GM10248 (cell line): ENCODE results near the gene HMGXB3.

Experiments used
- CTCF ChIA-PET: fragments of 300-600 bp; sonication (Branson Sonifier 250); formaldehyde crosslinking; extraction: SDS; loops from one replicate; lab custom pipeline; 2021; ENCODE audit warnings: antibody characterized with exemption; lab: Yijun Ruan, JAX
- POLR2A ChIA-PET: fragments of 350-650 bp; sonication (Branson Sonifier 250); formaldehyde crosslinking; extraction: SDS; loops from one replicate; lab custom pipeline; 2020; ENCODE audit warnings: antibody characterized with exemption; lab: Yijun Ruan, JAX
- DNase-seq: peaks from one replicate; pipeline ENCODE4 v3.0.0; 2012; ENCODE audit errors: extremely low spot score
- TF ChIP-seq, protein P1 (sequence below): IDR thresholded peaks from 2 replicates; pipeline ENCODE4 v1.5.1; 2012; ENCODE audit warnings: mild to moderate bottlenecking, low read depth; ENCODE audit errors: extremely low read depth, missing control alignments, control extremely low read depth

HMGXB3 gene

GRCh38 chr5:150073086-150073625, 72.6 kb downstream of the HMGXB3 start:
- no peak for DNase-seq
- POLR2A ChIA-PET: no interaction called here
- CTCF ChIA-PET: interaction anchor here (0.8 to 1.8 kb wide), 5 partner anchors 9 to 39 kb away, joined by 3 to 6 read pairs (median 3); no protein-coding TSS in a partner anchor
- TF ChIP-seq, protein P1, sequence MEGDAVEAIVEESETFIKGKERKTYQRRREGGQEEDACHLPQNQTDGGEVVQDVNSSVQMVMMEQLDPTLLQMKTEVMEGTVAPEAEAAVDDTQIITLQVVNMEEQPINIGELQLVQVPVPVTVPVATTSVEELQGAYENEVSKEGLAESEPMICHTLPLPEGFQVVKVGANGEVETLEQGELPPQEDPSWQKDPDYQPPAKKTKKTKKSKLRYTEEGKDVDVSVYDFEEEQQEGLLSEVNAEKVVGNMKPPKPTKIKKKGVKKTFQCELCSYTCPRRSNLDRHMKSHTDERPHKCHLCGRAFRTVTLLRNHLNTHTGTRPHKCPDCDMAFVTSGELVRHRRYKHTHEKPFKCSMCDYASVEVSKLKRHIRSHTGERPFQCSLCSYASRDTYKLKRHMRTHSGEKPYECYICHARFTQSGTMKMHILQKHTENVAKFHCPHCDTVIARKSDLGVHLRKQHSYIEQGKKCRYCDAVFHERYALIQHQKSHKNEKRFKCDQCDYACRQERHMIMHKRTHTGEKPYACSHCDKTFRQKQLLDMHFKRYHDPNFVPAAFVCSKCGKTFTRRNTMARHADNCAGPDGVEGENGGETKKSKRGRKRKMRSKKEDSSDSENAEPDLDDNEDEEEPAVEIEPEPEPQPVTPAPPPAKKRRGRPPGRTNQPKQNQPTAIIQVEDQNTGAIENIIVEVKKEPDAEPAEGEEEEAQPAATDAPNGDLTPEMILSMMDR: no peak

GRCh38 chr5:150073677-150074076, 73.1 kb downstream of the HMGXB3 start:
- CTCF ChIA-PET: interaction anchor here (0.8 to 2.6 kb wide), 7 partner anchors 10 to 240 kb away, joined by 3 to 10 read pairs (median 5); partner anchors contain the start of gene CSF1R

DNA sequence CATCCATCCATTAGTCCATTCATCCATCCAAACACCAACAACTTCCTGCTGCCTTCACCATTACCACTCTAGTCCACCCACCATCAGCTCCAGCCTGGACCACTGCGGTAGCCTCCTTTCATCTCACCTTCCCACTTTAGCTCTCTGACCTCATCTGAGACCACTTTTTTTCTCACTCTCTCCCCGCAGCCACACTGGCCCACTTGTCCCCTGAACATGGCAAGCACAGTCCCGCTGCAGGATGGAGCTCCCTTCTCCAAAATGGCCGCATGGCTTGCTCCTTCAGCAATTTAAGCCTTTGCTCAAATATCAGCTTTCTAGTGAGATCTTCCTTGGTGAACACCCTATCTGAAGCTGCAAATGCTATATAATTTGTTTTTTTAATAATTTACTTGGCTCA, 74.7 kb downstream of the HMGXB3 start:
- CTCF ChIA-PET: interaction anchor here (1.1 to 2.6 kb wide), 5 partner anchors 9 to 47 kb away, joined by 3 to 10 read pairs (median 5); partner anchors contain the start of gene CSF1R

More at GRCh38 chr5:150073677-150074076, 73.1 kb downstream of the HMGXB3 start:
- POLR2A ChIA-PET: no interaction called here
- DNase-seq: no peak
- TF ChIP-seq, protein P1: no peak

DNA sequence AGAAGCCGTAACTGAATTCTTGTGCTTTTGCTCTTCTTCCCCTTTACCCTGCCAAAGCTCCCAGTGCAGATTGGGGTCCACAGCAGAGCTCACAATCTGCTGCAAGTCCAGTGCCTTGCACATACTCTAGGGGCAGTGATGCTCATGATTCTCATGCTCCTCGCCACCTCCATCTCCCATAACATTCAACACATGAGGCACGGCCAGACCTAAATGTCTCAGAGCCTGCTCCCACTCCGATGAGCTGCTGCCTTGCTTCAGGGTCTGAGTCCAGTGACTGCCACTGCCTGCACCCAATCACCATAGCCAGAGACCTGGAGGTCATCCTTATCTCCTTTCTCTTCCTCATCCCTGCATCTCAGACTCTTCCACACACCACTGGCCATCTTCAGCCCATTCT, 75.3 kb downstream of the HMGXB3 start:
- TF ChIP-seq, protein P1: no peak
- POLR2A ChIA-PET: no interaction called here
- CTCF ChIA-PET: interaction anchor here (0.6 to 2.6 kb wide), 6 partner anchors 10 to 52 kb away, joined by 3 to 10 read pairs (median 5); partner anchors contain the start of gene CSF1R
- no peak for DNase-seq

More for the DNA sequence above, 74.7 kb downstream of the HMGXB3 start:
- TF ChIP-seq, protein P1: no peak
- DNase-seq: no peak
- POLR2A ChIA-PET: no interaction called here

DNA sequence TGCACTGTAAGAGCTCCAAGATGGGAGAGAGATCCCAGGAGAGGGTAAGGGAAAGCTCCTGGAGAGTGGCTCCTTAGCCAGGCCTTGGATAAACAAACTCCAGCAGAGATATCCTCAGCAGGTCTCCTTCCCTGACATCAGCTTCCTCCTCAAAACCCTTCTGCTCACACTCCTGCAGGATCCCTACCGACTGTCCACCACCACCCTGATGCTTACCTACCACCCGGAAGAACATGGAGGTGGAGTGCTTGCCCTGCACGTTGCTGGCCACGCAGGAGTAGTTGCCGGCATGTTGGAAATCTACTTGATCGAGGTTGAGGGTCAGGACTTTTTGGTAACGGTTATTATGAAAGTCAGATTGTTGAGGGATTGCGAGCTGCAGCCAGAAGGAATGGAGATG, 76.5 kb downstream of the HMGXB3 start:
- ChIA-PET POLR2A (no interaction called here), CTCF (interaction anchor here (1.1 to 1.6 kb wide), 3 partner anchors 9 to 13 kb away, joined by 3 to 4 read pairs (median 3); no protein-coding TSS in a partner anchor)
- TF ChIP-seq, protein P1: no peak
- DNase-seq: no peak

- POLR2A ChIA-PET: interaction anchor here (0.6 kb wide), 1 partner anchor 315 kb away, joined by 3 read pairs; no protein-coding TSS in a partner anchor
- CTCF ChIA-PET: interaction anchor here (0.8 to 1.6 kb wide), 4 partner anchors 10 to 156 kb away, joined by 3 to 4 read pairs (median 3); no protein-coding TSS in a partner anchor
- DNase-seq: no peak
- TF ChIP-seq, protein P1: no peak
These were observed 77.7 kb downstream of the HMGXB3 start for GRCh38 chr5:150077996-150078801.
